GM10266 (cell line): Measurements from ENCODE around the gene ARFGEF3.

Experiments
- DNase-seq: peaks from one replicate; pipeline ENCODE4 v3.0.0; 2012; ENCODE audit errors: extremely low spot score
- TF ChIP-seq, protein P1 (sequence below): IDR thresholded peaks from 2 replicates; pipeline ENCODE4 v1.5.1; 2012; ENCODE audit warnings: mild to moderate bottlenecking, low read depth; ENCODE audit not compliant: control insufficient read depth, insufficient read depth; ENCODE audit errors: missing control alignments

Gene ARFGEF3

DNA sequence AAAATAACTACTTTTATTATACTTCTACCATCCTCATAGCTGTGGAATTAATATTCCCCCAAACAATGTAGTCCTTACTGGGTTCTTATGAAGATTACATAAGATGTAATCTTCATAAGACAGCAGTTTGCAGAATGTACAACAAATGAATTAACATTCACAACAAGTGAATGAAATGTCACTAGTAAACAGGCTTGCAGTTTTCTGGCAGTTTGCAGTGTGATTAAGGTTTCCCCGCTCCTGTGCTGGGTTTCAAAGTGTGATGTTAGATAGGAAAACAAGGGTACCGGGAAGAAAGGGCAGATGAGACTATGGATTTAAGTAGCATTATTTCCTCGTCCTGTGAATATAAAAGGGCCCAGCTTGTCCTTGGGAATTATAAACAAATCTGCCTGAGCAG lies 22.5 kb downstream of the ARFGEF3 start:
- no peak for DNase-seq
- TF ChIP-seq, protein P1, sequence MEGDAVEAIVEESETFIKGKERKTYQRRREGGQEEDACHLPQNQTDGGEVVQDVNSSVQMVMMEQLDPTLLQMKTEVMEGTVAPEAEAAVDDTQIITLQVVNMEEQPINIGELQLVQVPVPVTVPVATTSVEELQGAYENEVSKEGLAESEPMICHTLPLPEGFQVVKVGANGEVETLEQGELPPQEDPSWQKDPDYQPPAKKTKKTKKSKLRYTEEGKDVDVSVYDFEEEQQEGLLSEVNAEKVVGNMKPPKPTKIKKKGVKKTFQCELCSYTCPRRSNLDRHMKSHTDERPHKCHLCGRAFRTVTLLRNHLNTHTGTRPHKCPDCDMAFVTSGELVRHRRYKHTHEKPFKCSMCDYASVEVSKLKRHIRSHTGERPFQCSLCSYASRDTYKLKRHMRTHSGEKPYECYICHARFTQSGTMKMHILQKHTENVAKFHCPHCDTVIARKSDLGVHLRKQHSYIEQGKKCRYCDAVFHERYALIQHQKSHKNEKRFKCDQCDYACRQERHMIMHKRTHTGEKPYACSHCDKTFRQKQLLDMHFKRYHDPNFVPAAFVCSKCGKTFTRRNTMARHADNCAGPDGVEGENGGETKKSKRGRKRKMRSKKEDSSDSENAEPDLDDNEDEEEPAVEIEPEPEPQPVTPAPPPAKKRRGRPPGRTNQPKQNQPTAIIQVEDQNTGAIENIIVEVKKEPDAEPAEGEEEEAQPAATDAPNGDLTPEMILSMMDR, result no peak

DNA sequence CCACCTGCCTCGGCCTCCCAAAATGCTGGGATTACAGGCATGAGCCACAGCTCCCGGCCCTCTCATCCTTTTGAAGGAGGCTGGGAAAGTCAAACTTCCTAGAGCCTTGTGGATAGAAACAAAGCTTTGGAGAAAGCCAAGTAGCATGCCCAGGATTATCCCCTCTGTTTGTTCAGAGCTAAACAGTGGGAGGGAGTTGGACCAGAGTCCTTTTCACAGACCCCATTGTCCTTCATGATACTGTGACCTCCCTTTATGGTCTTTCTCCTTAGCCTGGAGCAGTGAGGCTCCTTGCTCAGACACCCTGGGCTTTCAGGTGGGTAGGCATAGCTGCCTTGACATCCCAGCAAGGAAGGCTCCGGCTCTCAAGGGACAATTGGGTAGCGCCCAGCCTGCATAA lies 25.4 kb downstream of the ARFGEF3 start:
- TF ChIP-seq, protein P1, result no peak
- no peak for DNase-seq

DNA sequence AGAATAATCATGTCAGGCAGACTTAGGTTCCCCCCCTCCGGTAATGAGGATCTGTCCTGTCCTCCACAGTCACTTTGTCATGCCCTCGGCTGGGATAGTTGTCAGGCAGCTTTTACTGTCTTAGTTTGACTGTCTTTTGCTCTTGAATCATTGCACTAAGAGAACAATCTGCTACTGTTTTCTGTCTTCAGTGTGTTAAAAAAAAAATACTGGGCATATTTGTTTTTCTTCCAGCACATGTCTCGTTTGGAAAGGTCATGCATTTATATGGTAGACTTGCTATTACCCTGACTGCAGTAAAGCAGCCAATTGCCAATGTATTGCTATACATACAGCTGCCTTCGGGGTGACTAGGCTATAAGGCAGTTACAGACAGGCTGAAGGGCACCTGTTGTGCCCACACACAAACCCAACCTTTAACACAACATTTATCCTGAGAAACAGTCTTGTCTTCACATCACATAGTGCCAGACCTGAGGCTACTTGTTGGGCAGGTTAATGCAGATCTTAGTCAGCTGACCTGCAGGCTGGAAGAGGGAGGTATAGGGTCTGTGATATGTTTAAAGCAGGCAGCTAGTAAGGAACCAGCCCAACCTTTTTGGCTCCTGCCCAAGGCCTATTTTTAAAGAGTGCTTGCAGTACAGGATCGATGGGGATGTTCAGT lies 26.7 kb downstream of the ARFGEF3 start:
- DNase-seq, result no peak
- TF ChIP-seq, protein P1, result no peak

DNA sequence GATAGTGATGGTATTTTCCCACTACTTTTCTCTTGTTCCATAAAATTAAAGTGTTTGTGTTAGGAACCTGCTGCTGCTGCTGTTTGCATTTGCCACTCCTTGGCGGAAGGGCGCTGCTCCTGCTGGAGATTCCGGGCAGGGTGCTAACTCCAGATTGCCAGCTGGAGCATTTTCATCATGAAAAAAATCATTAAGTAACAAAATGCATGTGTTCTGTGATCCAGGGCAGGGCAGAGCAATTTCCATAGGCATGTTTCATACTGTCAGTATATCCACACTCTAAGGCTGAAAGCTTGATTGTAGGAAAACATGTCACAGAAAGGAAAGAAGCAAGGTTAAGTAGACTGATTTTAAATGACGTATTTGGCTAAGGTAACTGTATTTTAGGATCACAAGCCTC lies 32.5 kb downstream of the ARFGEF3 start:
- DNase-seq, result no peak
- TF ChIP-seq, protein P1, result no peak

DNA sequence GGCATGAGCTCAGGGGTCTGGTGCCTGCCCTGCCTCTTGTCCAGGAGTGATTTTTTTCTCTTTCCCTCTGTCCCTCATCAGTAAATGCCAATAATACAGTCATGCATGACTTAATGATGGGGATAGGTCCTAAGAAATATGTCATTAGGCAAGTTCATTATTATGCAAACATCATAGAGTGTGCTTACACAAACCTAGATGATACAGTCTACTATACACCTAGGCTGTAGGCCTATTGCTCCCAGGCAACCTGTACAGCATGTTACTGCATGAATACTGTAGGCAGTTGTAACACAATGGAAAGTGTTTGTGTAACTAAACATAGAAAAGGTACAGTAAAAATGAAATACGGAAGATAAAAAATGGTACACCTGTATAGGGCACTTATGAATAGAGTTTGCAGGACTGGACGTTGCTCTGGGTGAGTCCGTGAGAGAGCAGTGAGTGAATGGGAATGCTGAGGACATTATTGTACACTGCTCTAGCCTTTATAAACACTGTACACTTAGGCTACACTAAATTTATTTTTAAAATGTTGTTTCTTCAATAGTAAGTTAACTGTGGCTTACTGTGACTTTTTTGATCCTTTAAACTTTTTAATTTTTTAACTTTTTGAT lies 34.5 kb downstream of the ARFGEF3 start:
- TF ChIP-seq, protein P1, result no peak
- DNase-seq, result no peak

DNA sequence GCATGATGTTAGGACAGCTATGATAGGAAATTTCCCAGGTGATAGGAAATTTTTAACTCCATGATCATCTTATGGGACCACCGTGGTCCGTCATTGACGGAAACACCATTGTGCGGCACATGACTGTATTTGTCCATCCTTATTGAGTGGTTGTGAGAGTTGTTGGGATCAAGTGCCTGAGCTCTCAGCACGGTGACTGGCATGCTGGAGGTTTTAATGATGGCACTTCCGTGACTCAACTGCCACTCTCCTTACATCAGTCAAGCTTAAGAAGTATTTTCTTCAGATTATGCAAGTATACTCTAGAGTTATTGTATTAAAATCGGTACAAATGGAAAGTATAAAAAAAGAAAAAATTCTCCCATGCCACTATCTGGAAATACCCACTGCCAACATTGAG lies 35.8 kb downstream of the ARFGEF3 start:
- no peak for DNase-seq
- TF ChIP-seq, protein P1, result no peak

DNA sequence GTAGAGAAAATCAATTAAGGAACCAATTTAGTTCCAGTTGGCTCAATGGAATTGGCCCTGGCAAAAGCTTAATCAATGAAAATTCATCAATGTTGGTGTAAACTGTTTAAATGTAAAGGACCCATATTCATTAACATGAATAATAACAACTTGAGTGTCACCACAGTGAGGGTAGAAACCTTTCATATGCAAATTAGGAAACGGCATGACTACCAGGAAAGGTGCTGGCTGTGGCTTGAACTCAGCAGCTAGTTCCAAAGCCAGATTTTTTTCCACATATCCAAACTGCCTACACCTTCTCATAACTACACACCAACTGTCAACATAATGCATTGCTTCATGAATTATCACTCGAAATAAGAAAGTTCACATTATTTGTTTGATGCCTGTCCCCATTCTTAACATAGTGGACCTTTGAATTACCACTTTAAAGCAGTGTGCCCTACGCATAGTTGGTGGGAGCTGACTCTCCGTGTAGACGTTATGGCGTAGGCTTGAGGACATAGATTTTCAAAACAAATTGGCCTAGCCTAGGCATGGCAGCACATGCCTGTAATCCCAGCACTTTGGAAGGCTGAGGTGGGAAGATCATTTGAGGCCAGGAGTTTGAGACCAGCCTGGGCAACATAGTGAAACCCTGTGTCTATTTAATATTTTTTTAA lies 36.8 kb downstream of the ARFGEF3 start:
- DNase-seq, result no peak
- TF ChIP-seq, protein P1, result no peak
